ENCODE data around the gene ODF2. TPM values are rescaled to one million over a fixed set of nuclear protein-coding genes. Genes with fewer than 3 reads are reported as not detected.

Gene ODF2
- total and polyA plus RNA-seq, 2 of the 13 experiments (the other 11 are each of a cell fraction or from before 2014, with no cell fraction given): 9.8 to 31.3 TPM

DNA sequence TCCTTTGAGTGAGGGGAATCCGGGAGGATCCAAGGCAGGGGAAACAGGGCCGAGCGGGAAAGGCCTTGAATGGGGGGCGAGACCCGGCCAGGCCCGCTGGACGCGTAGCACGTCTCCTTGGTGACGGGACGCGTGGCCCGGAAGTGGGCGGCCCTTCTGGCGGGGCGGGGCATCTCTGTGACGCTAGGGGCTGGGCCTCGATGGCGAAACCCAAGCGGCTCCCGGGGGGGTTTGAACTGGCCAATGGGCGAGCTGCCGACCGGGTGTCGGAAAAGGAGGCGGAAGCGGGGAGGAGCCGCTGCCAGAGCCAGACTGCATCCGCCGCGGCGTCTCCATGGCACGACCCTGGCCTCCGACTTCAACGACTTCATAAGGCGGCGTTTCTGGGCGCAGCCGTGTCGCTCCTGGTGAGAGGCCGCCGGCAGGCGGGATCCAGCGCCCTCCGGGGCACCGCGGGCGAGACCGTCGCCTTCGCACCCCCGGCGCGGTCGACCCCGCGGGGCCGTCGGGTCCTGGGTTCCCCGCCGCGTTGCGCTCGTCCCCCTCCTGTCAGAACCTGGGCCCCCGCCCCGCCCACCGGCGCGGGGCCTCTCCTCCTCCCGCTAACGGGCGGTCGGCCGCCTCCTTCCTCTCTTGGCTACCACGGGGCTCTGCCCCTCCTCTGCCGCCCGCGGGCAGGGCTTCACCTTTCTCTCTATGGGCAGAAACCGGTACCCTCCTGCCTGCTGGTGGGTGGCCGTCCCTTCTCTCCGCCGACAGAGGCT, at the start of gene ODF2 (continued):
- peak; percentile 21 for TF ChIP-seq ASH2L (IDR thresholded peaks at IDR 0.05; ENCODE audit: insufficient read length, low read depth, low read length)
- TF ChIP-seq, protein P1, sequence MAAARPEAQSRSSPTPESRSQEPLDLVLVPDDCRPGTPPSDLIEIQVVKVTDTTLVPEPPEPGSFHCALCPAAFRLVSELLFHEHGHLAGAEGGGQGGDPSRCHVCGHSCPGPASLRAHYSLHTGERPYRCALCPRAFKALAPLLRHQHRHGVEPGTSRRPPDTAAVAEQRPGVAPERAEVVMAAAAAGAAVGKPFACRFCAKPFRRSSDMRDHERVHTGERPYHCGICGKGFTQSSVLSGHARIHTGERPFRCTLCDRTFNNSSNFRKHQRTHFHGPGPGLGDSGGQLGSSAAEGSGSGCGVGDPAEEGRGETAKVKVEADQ (CRISPR knock-in tag; IDR thresholded peaks at IDR 0.05; ENCODE audit: borderline replicate concordance): no peak
- peak; percentile 66; the same call in 1 of the 2 replicates for TF ChIP-seq ZNF614 (CRISPR knock-in tag; IDR thresholded peaks at IDR 0.05; ENCODE audit: borderline replicate concordance)
- TF ChIP-seq, protein P2, sequence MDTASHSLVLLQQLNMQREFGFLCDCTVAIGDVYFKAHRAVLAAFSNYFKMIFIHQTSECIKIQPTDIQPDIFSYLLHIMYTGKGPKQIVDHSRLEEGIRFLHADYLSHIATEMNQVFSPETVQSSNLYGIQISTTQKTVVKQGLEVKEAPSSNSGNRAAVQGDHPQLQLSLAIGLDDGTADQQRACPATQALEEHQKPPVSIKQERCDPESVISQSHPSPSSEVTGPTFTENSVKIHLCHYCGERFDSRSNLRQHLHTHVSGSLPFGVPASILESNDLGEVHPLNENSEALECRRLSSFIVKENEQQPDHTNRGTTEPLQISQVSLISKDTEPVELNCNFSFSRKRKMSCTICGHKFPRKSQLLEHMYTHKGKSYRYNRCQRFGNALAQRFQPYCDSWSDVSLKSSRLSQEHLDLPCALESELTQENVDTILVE (CRISPR knock-in tag; IDR thresholded peaks at IDR 0.05): no peak
- TF ChIP-seq MIXL1 (CRISPR knock-in tag; IDR thresholded peaks at IDR 0.05): 0 out of 2 replicates have a peak, but pooled peaks have one; percentile 13
- TF ChIP-seq ELF4 (CRISPR knock-in tag; IDR thresholded peaks at IDR 0.05; ENCODE audit: borderline replicate concordance): peak; percentile 78; the same call in 1 of the 2 replicates
- 0 out of 2 replicates have a peak, but pooled peaks have one; percentile 38 for TF ChIP-seq EED (CRISPR knock-in tag; IDR thresholded peaks at IDR 0.05)
- peak; percentile 87 for TF ChIP-seq MXD4 (CRISPR knock-in tag; IDR thresholded peaks at IDR 0.05)
- TF ChIP-seq ISL2 (CRISPR knock-in tag; IDR thresholded peaks at IDR 0.05): 0 out of 2 replicates have a peak, but pooled peaks have one; percentile 26
- peak; percentile 85; the same call in 1 of the 2 replicates for TF ChIP-seq SALL2 (CRISPR knock-in tag; IDR thresholded peaks at IDR 0.05)
- no peak for TF ChIP-seq ZNF749 (CRISPR knock-in tag; IDR thresholded peaks at IDR 0.05; ENCODE audit: borderline replicate concordance)
- TF ChIP-seq, protein P3, sequence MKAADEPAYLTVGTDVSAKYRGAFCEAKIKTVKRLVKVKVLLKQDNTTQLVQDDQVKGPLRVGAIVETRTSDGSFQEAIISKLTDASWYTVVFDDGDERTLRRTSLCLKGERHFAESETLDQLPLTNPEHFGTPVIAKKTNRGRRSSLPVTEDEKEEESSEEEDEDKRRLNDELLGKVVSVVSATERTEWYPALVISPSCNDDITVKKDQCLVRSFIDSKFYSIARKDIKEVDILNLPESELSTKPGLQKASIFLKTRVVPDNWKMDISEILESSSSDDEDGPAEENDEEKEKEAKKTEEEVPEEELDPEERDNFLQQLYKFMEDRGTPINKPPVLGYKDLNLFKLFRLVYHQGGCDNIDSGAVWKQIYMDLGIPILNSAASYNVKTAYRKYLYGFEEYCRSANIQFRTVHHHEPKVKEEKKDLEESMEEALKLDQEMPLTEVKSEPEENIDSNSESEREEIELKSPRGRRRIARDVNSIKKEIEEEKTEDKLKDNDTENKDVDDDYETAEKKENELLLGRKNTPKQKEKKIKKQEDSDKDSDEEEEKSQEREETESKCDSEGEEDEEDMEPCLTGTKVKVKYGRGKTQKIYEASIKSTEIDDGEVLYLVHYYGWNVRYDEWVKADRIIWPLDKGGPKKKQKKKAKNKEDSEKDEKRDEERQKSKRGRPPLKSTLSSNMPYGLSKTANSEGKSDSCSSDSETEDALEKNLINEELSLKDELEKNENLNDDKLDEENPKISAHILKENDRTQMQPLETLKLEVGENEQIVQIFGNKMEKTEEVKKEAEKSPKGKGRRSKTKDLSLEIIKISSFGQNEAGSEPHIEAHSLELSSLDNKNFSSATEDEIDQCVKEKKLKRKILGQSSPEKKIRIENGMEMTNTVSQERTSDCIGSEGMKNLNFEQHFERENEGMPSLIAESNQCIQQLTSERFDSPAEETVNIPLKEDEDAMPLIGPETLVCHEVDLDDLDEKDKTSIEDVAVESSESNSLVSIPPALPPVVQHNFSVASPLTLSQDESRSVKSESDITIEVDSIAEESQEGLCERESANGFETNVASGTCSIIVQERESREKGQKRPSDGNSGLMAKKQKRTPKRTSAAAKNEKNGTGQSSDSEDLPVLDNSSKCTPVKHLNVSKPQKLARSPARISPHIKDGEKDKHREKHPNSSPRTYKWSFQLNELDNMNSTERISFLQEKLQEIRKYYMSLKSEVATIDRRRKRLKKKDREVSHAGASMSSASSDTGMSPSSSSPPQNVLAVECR (CRISPR knock-in tag; IDR thresholded peaks at IDR 0.05; ENCODE audit: borderline replicate concordance): peak; percentile 100
- TF ChIP-seq MBNL3 (CRISPR knock-in tag; conservative IDR thresholded peaks at IDR 0.05): no peak
- TF ChIP-seq CCDC6 (CRISPR knock-in tag; IDR thresholded peaks at IDR 0.05): peak; percentile 83
- peak; percentile 22; the same call in 1 of the 2 replicates for TF ChIP-seq SRF (IDR thresholded peaks at IDR 0.05; ENCODE audit: low read depth, low read length)
- TF ChIP-seq REPIN1 (CRISPR knock-in tag; IDR thresholded peaks at IDR 0.05; ENCODE audit: borderline replicate concordance, low read depth): peak; percentile 38; the same call in 1 of the 2 replicates
- peak; percentile 97 for TF ChIP-seq HDAC1 (CRISPR knock-in tag; IDR thresholded peaks at IDR 0.05)
- 0 out of 2 replicates have a peak, but pooled peaks have one; percentile 32 for TF ChIP-seq SIX4 (CRISPR knock-in tag; IDR thresholded peaks at IDR 0.05)
- TF ChIP-seq, protein P4, sequence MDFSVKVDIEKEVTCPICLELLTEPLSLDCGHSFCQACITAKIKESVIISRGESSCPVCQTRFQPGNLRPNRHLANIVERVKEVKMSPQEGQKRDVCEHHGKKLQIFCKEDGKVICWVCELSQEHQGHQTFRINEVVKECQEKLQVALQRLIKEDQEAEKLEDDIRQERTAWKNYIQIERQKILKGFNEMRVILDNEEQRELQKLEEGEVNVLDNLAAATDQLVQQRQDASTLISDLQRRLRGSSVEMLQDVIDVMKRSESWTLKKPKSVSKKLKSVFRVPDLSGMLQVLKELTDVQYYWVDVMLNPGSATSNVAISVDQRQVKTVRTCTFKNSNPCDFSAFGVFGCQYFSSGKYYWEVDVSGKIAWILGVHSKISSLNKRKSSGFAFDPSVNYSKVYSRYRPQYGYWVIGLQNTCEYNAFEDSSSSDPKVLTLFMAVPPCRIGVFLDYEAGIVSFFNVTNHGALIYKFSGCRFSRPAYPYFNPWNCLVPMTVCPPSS (IDR thresholded peaks at IDR 0.05): no peak
- peak; percentile 64; the same call in 1 of the 2 replicates for TF ChIP-seq TAF1 (CRISPR knock-in tag; IDR thresholded peaks at IDR 0.05)

Data from HepG2 (cell line).